ENCODE data around the gene SGK1.

- TF ChIP-seq, protein P1, sequence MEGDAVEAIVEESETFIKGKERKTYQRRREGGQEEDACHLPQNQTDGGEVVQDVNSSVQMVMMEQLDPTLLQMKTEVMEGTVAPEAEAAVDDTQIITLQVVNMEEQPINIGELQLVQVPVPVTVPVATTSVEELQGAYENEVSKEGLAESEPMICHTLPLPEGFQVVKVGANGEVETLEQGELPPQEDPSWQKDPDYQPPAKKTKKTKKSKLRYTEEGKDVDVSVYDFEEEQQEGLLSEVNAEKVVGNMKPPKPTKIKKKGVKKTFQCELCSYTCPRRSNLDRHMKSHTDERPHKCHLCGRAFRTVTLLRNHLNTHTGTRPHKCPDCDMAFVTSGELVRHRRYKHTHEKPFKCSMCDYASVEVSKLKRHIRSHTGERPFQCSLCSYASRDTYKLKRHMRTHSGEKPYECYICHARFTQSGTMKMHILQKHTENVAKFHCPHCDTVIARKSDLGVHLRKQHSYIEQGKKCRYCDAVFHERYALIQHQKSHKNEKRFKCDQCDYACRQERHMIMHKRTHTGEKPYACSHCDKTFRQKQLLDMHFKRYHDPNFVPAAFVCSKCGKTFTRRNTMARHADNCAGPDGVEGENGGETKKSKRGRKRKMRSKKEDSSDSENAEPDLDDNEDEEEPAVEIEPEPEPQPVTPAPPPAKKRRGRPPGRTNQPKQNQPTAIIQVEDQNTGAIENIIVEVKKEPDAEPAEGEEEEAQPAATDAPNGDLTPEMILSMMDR (IDR thresholded peaks at IDR 0.05), result no peak
- TF ChIP-seq POLR2A (IDR thresholded peaks at IDR 0.05), result peak in 1 of 2 donors; percentile 15
Observed at GRCh38 chr6:134166511-134167261, 151.2 kb downstream of the SGK1 start.
